Panc1 (cell line): ENCODE data around the gene SC5D.

ENCODE experiments used
- POLR2AphosphoS5 ChIP-seq: IDR thresholded peaks from 2 replicates; pipeline ENCODE4 v1.6.1; 2012; ENCODE audit warnings: mild to moderate bottlenecking, low read depth, low read length, moderate library complexity
- TCF7L2 ChIP-seq: IDR thresholded peaks from 2 replicates; pipeline ENCODE4 v1.6.1; 2011; ENCODE audit warnings: mild to moderate bottlenecking, low read depth, low read length, inconsistent platforms
- TF ChIP-seq, protein P1 (sequence below): fragments of 450-650 bp; IDR thresholded peaks from 2 replicates; pipeline ENCODE4 v1.5.1; 2017; ENCODE audit warnings: mild to moderate bottlenecking
- TF ChIP-seq, protein P2 (sequence below), 2 experiments: IDR thresholded peaks; 2 replicates each; pipeline ENCODE4 v1.6.1; 2011 to 2012; ENCODE audit warnings: low read depth in 2 of 2, control low read depth in 1 of 2, low read length in 1 of 2, mild to moderate bottlenecking in 1 of 2, moderate library complexity in 1 of 2; ENCODE audit not compliant: insufficient read depth in 1 of 2

DNA sequence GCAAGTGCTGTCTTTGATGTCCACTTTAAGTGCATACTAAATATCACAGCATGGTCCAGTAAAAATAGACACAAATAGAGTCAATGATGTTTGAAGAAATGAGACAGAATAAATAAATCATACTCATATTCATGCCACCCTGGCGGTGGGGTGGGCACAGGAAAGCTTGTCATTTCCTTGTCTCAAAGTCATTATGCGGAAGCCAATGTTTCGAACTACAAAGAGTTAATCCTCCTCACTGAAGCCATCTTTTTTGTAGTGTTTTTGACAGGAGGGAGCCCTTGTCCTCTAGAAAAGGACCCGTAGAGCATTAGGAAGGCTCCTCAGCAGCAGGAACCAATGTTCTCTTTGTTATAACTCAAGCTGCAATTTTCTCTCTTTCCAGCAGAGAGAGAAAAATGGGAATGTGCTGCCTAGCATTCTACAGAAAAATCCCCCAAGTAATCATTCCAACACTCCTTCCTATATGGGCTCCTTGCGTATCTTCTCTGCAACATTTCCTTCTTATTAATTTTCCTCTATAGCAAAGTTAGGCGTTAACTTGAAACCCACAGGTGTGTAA, 30.6 kb downstream of the SC5D start:
- TF ChIP-seq, protein P1, sequence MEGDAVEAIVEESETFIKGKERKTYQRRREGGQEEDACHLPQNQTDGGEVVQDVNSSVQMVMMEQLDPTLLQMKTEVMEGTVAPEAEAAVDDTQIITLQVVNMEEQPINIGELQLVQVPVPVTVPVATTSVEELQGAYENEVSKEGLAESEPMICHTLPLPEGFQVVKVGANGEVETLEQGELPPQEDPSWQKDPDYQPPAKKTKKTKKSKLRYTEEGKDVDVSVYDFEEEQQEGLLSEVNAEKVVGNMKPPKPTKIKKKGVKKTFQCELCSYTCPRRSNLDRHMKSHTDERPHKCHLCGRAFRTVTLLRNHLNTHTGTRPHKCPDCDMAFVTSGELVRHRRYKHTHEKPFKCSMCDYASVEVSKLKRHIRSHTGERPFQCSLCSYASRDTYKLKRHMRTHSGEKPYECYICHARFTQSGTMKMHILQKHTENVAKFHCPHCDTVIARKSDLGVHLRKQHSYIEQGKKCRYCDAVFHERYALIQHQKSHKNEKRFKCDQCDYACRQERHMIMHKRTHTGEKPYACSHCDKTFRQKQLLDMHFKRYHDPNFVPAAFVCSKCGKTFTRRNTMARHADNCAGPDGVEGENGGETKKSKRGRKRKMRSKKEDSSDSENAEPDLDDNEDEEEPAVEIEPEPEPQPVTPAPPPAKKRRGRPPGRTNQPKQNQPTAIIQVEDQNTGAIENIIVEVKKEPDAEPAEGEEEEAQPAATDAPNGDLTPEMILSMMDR, result peak; percentile 22; the same call in 1 of the 2 replicates
- TF ChIP-seq, protein P2, sequence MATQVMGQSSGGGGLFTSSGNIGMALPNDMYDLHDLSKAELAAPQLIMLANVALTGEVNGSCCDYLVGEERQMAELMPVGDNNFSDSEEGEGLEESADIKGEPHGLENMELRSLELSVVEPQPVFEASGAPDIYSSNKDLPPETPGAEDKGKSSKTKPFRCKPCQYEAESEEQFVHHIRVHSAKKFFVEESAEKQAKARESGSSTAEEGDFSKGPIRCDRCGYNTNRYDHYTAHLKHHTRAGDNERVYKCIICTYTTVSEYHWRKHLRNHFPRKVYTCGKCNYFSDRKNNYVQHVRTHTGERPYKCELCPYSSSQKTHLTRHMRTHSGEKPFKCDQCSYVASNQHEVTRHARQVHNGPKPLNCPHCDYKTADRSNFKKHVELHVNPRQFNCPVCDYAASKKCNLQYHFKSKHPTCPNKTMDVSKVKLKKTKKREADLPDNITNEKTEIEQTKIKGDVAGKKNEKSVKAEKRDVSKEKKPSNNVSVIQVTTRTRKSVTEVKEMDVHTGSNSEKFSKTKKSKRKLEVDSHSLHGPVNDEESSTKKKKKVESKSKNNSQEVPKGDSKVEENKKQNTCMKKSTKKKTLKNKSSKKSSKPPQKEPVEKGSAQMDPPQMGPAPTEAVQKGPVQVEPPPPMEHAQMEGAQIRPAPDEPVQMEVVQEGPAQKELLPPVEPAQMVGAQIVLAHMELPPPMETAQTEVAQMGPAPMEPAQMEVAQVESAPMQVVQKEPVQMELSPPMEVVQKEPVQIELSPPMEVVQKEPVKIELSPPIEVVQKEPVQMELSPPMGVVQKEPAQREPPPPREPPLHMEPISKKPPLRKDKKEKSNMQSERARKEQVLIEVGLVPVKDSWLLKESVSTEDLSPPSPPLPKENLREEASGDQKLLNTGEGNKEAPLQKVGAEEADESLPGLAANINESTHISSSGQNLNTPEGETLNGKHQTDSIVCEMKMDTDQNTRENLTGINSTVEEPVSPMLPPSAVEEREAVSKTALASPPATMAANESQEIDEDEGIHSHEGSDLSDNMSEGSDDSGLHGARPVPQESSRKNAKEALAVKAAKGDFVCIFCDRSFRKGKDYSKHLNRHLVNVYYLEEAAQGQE (IDR thresholded peaks at IDR 0.05; ENCODE audit: insufficient read depth in 1 of 2, low read depth in 2 of 2, low read length in 1 of 2), result no peak
- no peak for TF ChIP-seq POLR2AphosphoS5
- no peak for TF ChIP-seq TCF7L2
